Prostate gland (tissue), 2 donors: ENCODE measurements around the gene SBNO1. TPM values are rescaled to one million over a fixed set of nuclear protein-coding genes. Genes with fewer than 3 reads are reported as not detected.
A peak's percentile ranks its signal among the peaks of the same experiment; 100 is the strongest.
"Not testable (repeated sequence)": the region's sequence is repeated elsewhere in the genome, so short reads cannot be mapped to it uniquely, and the experiment has no call there.

Source experiments
- DNase-seq: peaks from one replicate; pipeline ENCODE4 v3.0.0-alpha.2; 2019; ENCODE audit warnings: low spot score
- H3K27ac ChIP-seq, 2 donors: fragments of 200-600 bp; sonication (generic); 2 replicates each; pipeline ENCODE4 v1.5.1; 2017 to 2019
- H3K27me3 ChIP-seq: fragments of 200-600 bp; sonication (generic); replicated peaks from 2 replicates; pipeline ENCODE4 v1.5.1; 2019; ENCODE audit not compliant: insufficient read depth
- H3K36me3 ChIP-seq, 2 donors: fragments of 200-600 bp; sonication (generic); 1 replicate in 1 of 2; 2 replicates in 1 of 2; pipeline versions ENCODE4 v1.5.1 to v1.8.1; 2017 to 2019
- H3K4me1 ChIP-seq: fragments of 200-600 bp; sonication (generic); replicated peaks from 2 replicates; pipeline ENCODE4 v1.5.1; 2019
- H3K4me3 ChIP-seq, 2 donors: fragments of 200-600 bp; sonication (generic); 2 replicates each; pipeline ENCODE4 v1.5.1; 2017 to 2019
- H3K9me3 ChIP-seq: fragments of 200-600 bp; sonication (generic); 2 replicates; pipeline ENCODE4 v1.5.1; 2017
- POLR2A ChIP-seq: fragments of 450-650 bp; IDR thresholded peaks from one replicate; pipeline ENCODE4 v1.6.1; 2016; ENCODE audit warnings: antibody characterized with exemption, mild to moderate bottlenecking
- POLR2AphosphoS5 ChIP-seq: sonication (generic); formaldehyde crosslinking; IDR thresholded peaks from one replicate; pipeline ENCODE4 v1.6.1; 2017; ENCODE audit warnings: antibody characterized with exemption
- WGBS: methylation state at CpG from one replicate; pipeline ENCODE4 v1.1.5; 2018; 5-methylcytosine and 5-hydroxymethylcytosine counted together
- intact Hi-C: fragments of 100-400 bp; cut with DNase I; formaldehyde crosslinking; loops from one replicate; pipeline ENCODE4 v1.14.2; 2022
- total RNA-seq, 2 donors: library from RNA; depleted of rRNA; stranded (reverse); fragments of >200 nt; gene quantifications; one replicate each; pipeline ENCODE4 v1.1.0, GENCODE V29; 2016
- TF ChIP-seq, protein P1 (sequence below), 4 experiments: fragments of 200-600 bp in 2 of 4; fragments of 450-650 bp in 2 of 4; sonication (generic) in 2 of 4; IDR thresholded peaks; 1 replicate in 3 of 4; 2 replicates in 1 of 4; pipeline ENCODE4 v1.5.1; 2016 to 2019; ENCODE audit warnings: antibody characterized with exemption in 4 of 4, mild to moderate bottlenecking in 2 of 4, moderate library complexity in 2 of 4

SBNO1 gene
- total RNA-seq, 2 donors from 2014 or later, result 22.6 to 53.3 TPM

DNA sequence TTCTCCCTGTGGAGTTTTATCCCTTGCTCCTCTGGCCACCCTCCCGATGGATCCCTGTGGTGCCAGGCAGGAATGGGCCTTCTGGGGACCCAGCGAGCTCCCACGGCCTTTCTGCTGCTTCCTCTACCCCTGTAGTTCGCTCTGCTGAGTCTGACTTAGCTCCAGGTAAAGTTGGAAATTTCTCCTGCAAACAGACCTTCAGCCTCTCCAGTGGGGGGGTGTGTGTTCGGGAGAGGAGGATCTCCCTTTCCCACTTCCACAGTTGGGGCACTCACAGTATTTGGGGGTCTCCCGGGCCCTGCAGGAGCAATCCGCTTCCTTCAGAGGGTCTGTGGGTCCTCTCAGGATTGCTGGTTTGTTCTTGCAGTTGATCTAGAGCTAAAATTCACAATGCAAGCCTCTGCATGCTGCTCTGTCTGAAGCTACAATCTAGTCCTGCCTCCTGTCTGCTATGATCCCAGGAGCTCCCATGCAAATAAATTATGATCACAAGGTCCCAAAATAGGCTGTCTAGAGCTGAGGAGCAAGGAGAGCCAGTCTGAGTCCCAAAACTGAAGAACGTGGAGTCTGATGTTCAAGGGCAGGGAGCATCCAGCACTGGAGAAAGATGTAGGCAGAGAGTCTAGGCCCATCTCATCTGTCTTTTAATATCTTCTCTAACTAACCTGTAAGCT is 113.1 kb downstream of the SBNO1 start:
- no peaks in the 10 kb centered on the region for H3K36me3 ChIP-seq
- no peak overlapping the region for H3K4me3 ChIP-seq
- intact Hi-C loops, result no loop called here
- H3K4me1 ChIP-seq, result peaks cover 9% of the 10 kb centered on the region
- no peak for DNase-seq
- peak overlapping the region; percentile 27 to 62 for H3K27ac ChIP-seq
- H3K9me3 ChIP-seq, result no peaks in the 10 kb centered on the region
- WGBS, result 56% methylated on average over 8 of the region's 8 CpGs
- no peak for TF ChIP-seq POLR2AphosphoS5
- TF ChIP-seq, protein P1, sequence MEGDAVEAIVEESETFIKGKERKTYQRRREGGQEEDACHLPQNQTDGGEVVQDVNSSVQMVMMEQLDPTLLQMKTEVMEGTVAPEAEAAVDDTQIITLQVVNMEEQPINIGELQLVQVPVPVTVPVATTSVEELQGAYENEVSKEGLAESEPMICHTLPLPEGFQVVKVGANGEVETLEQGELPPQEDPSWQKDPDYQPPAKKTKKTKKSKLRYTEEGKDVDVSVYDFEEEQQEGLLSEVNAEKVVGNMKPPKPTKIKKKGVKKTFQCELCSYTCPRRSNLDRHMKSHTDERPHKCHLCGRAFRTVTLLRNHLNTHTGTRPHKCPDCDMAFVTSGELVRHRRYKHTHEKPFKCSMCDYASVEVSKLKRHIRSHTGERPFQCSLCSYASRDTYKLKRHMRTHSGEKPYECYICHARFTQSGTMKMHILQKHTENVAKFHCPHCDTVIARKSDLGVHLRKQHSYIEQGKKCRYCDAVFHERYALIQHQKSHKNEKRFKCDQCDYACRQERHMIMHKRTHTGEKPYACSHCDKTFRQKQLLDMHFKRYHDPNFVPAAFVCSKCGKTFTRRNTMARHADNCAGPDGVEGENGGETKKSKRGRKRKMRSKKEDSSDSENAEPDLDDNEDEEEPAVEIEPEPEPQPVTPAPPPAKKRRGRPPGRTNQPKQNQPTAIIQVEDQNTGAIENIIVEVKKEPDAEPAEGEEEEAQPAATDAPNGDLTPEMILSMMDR (IDR thresholded peaks at IDR 0.05), result no peak
- no peak for TF ChIP-seq POLR2A
- H3K27me3 ChIP-seq, result no peaks in the 10 kb centered on the region

DNA sequence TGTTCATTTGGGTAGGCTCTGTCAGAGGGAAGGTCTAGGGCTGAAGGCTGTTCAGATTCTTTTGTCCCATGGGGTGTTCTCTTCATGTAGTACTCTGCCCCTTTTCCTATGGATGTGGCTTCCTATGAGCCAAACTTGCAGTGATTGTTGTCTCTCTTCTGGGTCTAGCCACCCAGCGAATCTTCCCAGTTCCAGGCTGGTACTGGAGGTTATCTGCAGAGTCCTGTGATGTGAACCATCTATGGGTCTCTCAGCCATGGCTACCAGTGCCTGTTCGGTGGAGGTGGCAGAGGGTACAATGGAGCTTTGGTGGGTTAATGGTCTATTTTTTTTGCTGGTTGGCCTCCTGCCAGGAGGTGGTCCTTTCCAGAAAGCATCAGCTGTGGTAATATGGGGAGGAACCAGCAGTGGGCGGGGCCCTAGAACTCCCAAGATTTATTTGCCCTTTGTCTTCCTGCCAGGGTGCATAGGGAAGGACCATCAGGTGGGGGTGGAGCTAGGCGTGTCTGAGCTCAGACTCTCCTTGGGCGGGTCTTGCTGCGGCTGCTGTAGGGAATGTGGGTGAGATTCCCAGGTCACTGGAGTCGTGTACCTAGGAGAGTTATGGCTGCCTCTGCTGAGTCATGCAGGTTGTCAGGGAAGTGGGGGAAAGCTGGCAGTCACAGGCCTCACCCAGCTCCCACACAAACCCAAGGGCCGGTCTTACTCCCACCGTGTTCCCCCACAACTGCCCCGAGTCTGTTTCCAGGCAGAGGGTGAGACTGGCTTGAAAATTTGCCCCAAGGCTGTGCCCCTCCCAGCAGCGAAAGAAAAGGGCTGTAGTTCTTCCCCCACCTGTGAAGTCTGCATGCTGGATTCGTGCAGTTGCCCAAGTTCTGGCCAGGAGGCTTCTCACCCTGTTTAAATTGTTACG is 113.9 kb downstream of the SBNO1 start:
- no peak overlapping the region for H3K4me3 ChIP-seq
- H3K27ac ChIP-seq, result peak overlapping the region; percentile 27 to 62
- H3K36me3 ChIP-seq, result no peaks in the 10 kb centered on the region
- H3K27me3 ChIP-seq, result no peaks in the 10 kb centered on the region
- intact Hi-C loops, result no loop called here
- no peaks in the 10 kb centered on the region for H3K9me3 ChIP-seq
- TF ChIP-seq POLR2A (no peak), POLR2AphosphoS5 (peak; percentile 45)
- TF ChIP-seq, protein P1 (IDR thresholded peaks at IDR 0.05), result no peak
- WGBS, result 48% methylated on average over 13 of the region's 13 CpGs
- H3K4me1 ChIP-seq, result peaks cover 9% of the 10 kb centered on the region
- peak; percentile 69 for DNase-seq

GRCh38 chr12:123248996-123249741 is 115.5 kb downstream of the SBNO1 start:
- DNase-seq, H3K27ac ChIP-seq, H3K27me3 ChIP-seq, H3K4me1 ChIP-seq, H3K4me3 ChIP-seq, intact Hi-C loops, H3K36me3 ChIP-seq, H3K9me3 ChIP-seq: not testable (repeated sequence)
- WGBS, result 97% methylated on average over 25 of the region's 26 CpGs

GRCh38 chr12:123248129-123248528 is 116.5 kb downstream of the SBNO1 start:
- H3K4me1 ChIP-seq, DNase-seq, intact Hi-C loops, H3K27ac ChIP-seq, H3K27me3 ChIP-seq, H3K9me3 ChIP-seq, H3K36me3 ChIP-seq, H3K4me3 ChIP-seq: not testable (repeated sequence)
- WGBS, result 100% methylated on average over 2 of the region's 2 CpGs

DNA sequence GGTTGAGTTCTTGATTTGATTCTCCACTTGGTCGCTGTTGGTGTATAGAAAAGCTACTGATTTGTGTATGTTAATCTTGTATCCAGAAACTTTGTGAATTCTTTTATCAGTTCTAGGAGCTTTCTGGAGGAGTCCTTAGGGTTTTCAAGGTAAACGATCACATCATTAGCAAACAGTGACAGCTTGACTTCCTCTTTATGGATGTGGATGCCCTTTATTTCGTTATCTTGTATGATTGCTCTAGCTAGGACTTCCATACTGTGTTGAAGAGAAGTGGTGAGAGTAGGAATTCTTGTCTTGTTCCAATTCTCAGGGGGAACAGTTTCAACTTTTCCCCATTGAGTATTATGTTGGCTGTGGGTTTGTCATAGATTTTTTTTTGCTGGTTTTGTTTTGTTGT is 119.0 kb downstream of the SBNO1 start:
- no peak overlapping the region for H3K27ac ChIP-seq
- no peaks in the 10 kb centered on the region for H3K27me3 ChIP-seq
- no peak for DNase-seq
- 94% methylated on average over 3 of the region's 3 CpGs for WGBS
- H3K4me1 ChIP-seq, result peaks cover 4% of the 10 kb centered on the region
- H3K9me3 ChIP-seq, result no peaks in the 10 kb centered on the region
- TF ChIP-seq POLR2AphosphoS5 (no peak), POLR2A (no peak)
- TF ChIP-seq, protein P1 (IDR thresholded peaks at IDR 0.05), result no peak
- no peak overlapping the region for H3K4me3 ChIP-seq
- no peaks in the 10 kb centered on the region for H3K36me3 ChIP-seq
- intact Hi-C loops, result no loop called here
